Measurements from ENCODE around the gene ZYX. TPM values are rescaled to one million over a fixed set of nuclear protein-coding genes. Genes with fewer than 3 reads are reported as not detected.

The ZYX gene
- total and polyA plus RNA-seq, 2 donors (not counting 1 experiment from before 2014, with no cell fraction given) = 32.3 to 53.8 TPM

DNA sequence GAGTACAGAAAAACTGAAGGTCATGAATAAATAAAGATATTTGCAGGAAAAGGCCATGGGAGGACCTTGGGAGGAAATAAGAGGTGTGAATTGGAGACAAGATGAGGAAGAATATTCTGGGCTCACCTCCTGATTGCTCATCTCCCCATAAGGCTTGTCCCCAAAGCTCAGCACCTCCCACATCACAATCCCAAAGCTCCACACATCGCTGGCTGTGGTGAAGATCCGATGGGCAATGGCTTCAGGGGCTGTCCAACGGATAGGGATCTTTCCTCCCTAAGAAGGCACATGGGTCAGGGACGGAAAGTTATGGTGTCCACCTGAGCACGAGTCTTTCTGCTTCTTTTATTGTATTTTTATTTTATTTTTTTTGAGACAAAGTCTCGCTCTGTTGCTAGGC, 12.9 kb downstream of the ZYX start:
- Histone ChIP-seq H3K4me1 (ENCODE audit: control insufficient read depth in 2 of 2, insufficient read depth in 2 of 2, low read length in 2 of 2) (no peaks in the 10 kb centered on the region), H3K4me3 (ENCODE audit: control extremely low read depth in 1 of 5, extremely low read depth in 1 of 5, insufficient read depth in 1 of 5, low read depth in 2 of 5, low read length in 4 of 5) (no peak overlapping the region), H3K27ac (ENCODE audit: low read length in 2 of 2) (no peak overlapping the region), H3K79me2 (ENCODE audit: control insufficient read depth, insufficient read depth, low read length) (no peaks in the 10 kb centered on the region), H3K9me3 (ENCODE audit: control extremely low read depth in 1 of 3, control insufficient read depth in 2 of 3, insufficient read depth in 1 of 3, low read length in 2 of 3) (no peaks in the 10 kb centered on the region), H3K4me2 (replicated peaks; ENCODE audit: low read depth, low read length, poor library complexity, severe bottlenecking) (no peak overlapping the region), H2AFZ (ENCODE audit: insufficient read depth, low read depth, low read length, poor library complexity, severe bottlenecking) (no peak overlapping the region), H3K36me3 (replicated peaks in 1 of 2; ENCODE audit: control extremely low read depth in 1 of 2, control insufficient read depth in 1 of 2, extremely low read depth in 1 of 2, insufficient read depth in 2 of 2, low read length in 1 of 2) (peaks cover 0 to 13% of the 10 kb centered on the region in 2 experiments), H3K27me3 (replicated peaks in 1 of 4; ENCODE audit: control extremely low read depth in 1 of 4, control insufficient read depth in 3 of 4, insufficient read depth in 4 of 4, low read length in 3 of 4) (no peaks in the 10 kb centered on the region), H4K20me1 (ENCODE audit: control insufficient read depth, insufficient read depth, low read length, poor library complexity, severe bottlenecking) (no peaks in the 10 kb centered on the region), H3K9ac (ENCODE audit: low read length) (no peak overlapping the region)
- 100% methylated on average over 1 of the region's 6 CpGs for WGBS (ENCODE audit: insufficient coverage)
- DNase-seq (no peak), ATAC-seq (ENCODE audit: low read depth) (no peak)
- Mint-ChIP-seq H3K4me3 (no peak overlapping the region), H3K27me3 (no peaks in the 10 kb centered on the region), H3K27ac (no peak overlapping the region), H3K4me1 (no peaks in the 10 kb centered on the region), H3K9me3 (ENCODE audit: insufficient read depth) (no peaks in the 10 kb centered on the region)
- ChIA-PET POLR2A (no interaction called here), CTCF (interaction anchor here (0.9 kb wide), 1 partner anchor 153 kb away, joined by 3 read pairs; no protein-coding TSS in a partner anchor)
- intact Hi-C loops (cut with micrococcal nuclease) = no loop called here
- TF ChIP-seq CTCF (IDR thresholded peaks at IDR 0.05) (no peak), EZH2 (IDR thresholded peaks at IDR 0.05; ENCODE audit: borderline replicate concordance, insufficient read depth, low read depth, low read length, poor library complexity, severe bottlenecking) (no peak)

GRCh38 chr7:143394777-143395176, 13.6 kb downstream of the ZYX start:
- TF ChIP-seq CTCF (IDR thresholded peaks at IDR 0.05) = no peak
- no peak for TF ChIP-seq EZH2 (IDR thresholded peaks at IDR 0.05; ENCODE audit: borderline replicate concordance, insufficient read depth, low read depth, low read length, poor library complexity, severe bottlenecking)
- POLR2A ChIA-PET = no interaction called here
- Histone ChIP-seq H3K4me2 (replicated peaks; ENCODE audit: low read depth, low read length, poor library complexity, severe bottlenecking) (no peak overlapping the region), H3K9me3 (ENCODE audit: control extremely low read depth in 1 of 3, control insufficient read depth in 2 of 3, insufficient read depth in 1 of 3, low read length in 2 of 3) (no peaks in the 10 kb centered on the region), H3K27ac (ENCODE audit: low read length in 2 of 2) (no peak overlapping the region), H2AFZ (ENCODE audit: insufficient read depth, low read depth, low read length, poor library complexity, severe bottlenecking) (no peak overlapping the region), H3K79me2 (ENCODE audit: control insufficient read depth, insufficient read depth, low read length) (no peaks in the 10 kb centered on the region), H3K4me1 (ENCODE audit: control insufficient read depth in 2 of 2, insufficient read depth in 2 of 2, low read length in 2 of 2) (no peaks in the 10 kb centered on the region), H4K20me1 (ENCODE audit: control insufficient read depth, insufficient read depth, low read length, poor library complexity, severe bottlenecking) (no peaks in the 10 kb centered on the region), H3K4me3 (ENCODE audit: control extremely low read depth in 1 of 5, extremely low read depth in 1 of 5, insufficient read depth in 1 of 5, low read depth in 2 of 5, low read length in 4 of 5) (no peak overlapping the region), H3K9ac (ENCODE audit: low read length) (no peak overlapping the region), H3K36me3 (replicated peaks in 1 of 2; ENCODE audit: control extremely low read depth in 1 of 2, control insufficient read depth in 1 of 2, extremely low read depth in 1 of 2, insufficient read depth in 2 of 2, low read length in 1 of 2) (peaks cover 0 to 8% of the 10 kb centered on the region in 2 experiments), H3K27me3 (replicated peaks in 1 of 4; ENCODE audit: control extremely low read depth in 1 of 4, control insufficient read depth in 3 of 4, insufficient read depth in 4 of 4, low read length in 3 of 4) (no peaks in the 10 kb centered on the region)
- Mint-ChIP-seq H3K4me3 (no peak overlapping the region), H3K27ac (no peak overlapping the region), H3K9me3 (ENCODE audit: insufficient read depth) (no peaks in the 10 kb centered on the region), H3K4me1 (no peaks in the 10 kb centered on the region), H3K27me3 (no peaks in the 10 kb centered on the region)
- DNase-seq = no peak
- ATAC-seq (ENCODE audit: low read depth) = no peak
- intact Hi-C loops (cut with micrococcal nuclease) = no loop called here
- CTCF ChIA-PET = interaction anchor here (0.7 kb wide), 1 partner anchor 342 kb away, joined by 3 read pairs; no protein-coding TSS in a partner anchor
- WGBS (ENCODE audit: insufficient coverage) = 71% methylated on average over 6 of the region's 6 CpGs
